IMR-90 (cell line): ENCODE data around the gene FBXO34. TPM values are rescaled to one million over a fixed set of nuclear protein-coding genes. Genes with fewer than 3 reads are reported as not detected.
A peak's percentile ranks its signal among the peaks of the same experiment; 100 is the strongest.

Experiments
- ATAC-seq: fragments of 200-7000 bp; cut with Tn5 transposase; 2 replicates; pipeline ENCODE4 v1.9.1; 2020; ENCODE audit warnings: low read depth, mild to moderate bottlenecking, moderate library complexity
- BruUV-seq: library from RNA; stranded (reverse); fragments of 400-500 nt; replicated peaks from 2 replicates; lab custom pipeline; 2021; lab: Mats Ljungman, UMichigan
- CTCF ChIA-PET: fragments of 300-600 bp; formaldehyde crosslinking; extraction: SDS; loops from one replicate; lab custom pipeline; 2021; ENCODE audit warnings: antibody characterized with exemption; lab: Yijun Ruan, JAX
- POLR2A ChIA-PET: fragments of 300-600 bp; sonication (Branson Sonifier 250); formaldehyde crosslinking; loops from one replicate; lab custom pipeline; 2022; ENCODE audit warnings: antibody characterized with exemption; ENCODE audit not compliant: unreplicated experiment; lab: Charles Lee
- DNase-seq: peaks from one replicate; pipeline ENCODE4 v3.0.0; 2013
- H2AFZ ChIP-seq: replicated peaks from 2 replicates; pipeline ENCODE3; 2013; ENCODE audit warnings: low read length, mild to moderate bottlenecking; ENCODE audit not compliant: poor library complexity
- H2AK5ac ChIP-seq: 2 replicates; pipeline ENCODE4 v1.6.1; 2013; ENCODE audit warnings: low read depth, low read length, inconsistent platforms
- H2AK9ac ChIP-seq: replicated peaks from 2 replicates; pipeline ENCODE3; 2013; ENCODE audit warnings: mild to moderate bottlenecking, low read depth, low read length, moderate library complexity; ENCODE audit not compliant: poor library complexity
- H2BK120ac ChIP-seq: 2 replicates; pipeline ENCODE4 v1.6.1; 2013; ENCODE audit warnings: low read depth, low read length, inconsistent platforms
- H2BK15ac ChIP-seq: 3 replicates; pipeline ENCODE4 v1.6.1; 2013; ENCODE audit warnings: low read depth, low read length, inconsistent platforms
- H2BK20ac ChIP-seq: 2 replicates; pipeline ENCODE4 v1.6.1; 2013; ENCODE audit warnings: low read depth, mild to moderate bottlenecking, inconsistent platforms, low read length, moderate library complexity
- H2BK5ac ChIP-seq: 2 replicates; pipeline ENCODE4 v1.6.1; 2013; ENCODE audit warnings: mild to moderate bottlenecking, low read depth, low read length, inconsistent platforms; ENCODE audit not compliant: poor library complexity, severe bottlenecking
- H3K14ac ChIP-seq: replicated peaks from 2 replicates; pipeline ENCODE4 v1.6.1; 2013; ENCODE audit warnings: low read depth, low read length, inconsistent platforms
- H3K18ac ChIP-seq: 2 replicates; pipeline ENCODE4 v1.6.1; 2013; ENCODE audit warnings: low read depth, low read length, control low read depth
- H3K23ac ChIP-seq: 2 replicates; pipeline ENCODE4 v1.6.1; 2013; ENCODE audit warnings: low read depth, low read length, inconsistent platforms
- H3K27ac ChIP-seq: 2 replicates; pipeline ENCODE4 v1.5.1; 2013; ENCODE audit warnings: mild to moderate bottlenecking, control low read depth, low read length; ENCODE audit not compliant: insufficient read depth
- H3K27me3 ChIP-seq: 2 replicates; pipeline ENCODE4 v1.6.1; 2013; ENCODE audit warnings: low read length; ENCODE audit not compliant: control insufficient read depth, insufficient read depth
- H3K36me3 ChIP-seq: 2 replicates; pipeline ENCODE4 v1.6.1; 2013; ENCODE audit warnings: low read length, mixed read lengths; ENCODE audit not compliant: control insufficient read depth, insufficient read depth
- H3K4ac ChIP-seq: 2 replicates; pipeline ENCODE4 v1.6.1; 2013; ENCODE audit warnings: low read depth, low read length, inconsistent platforms
- H3K4me1 ChIP-seq: 2 replicates; pipeline ENCODE4 v1.6.1; 2013; ENCODE audit warnings: low read length, mixed read lengths; ENCODE audit not compliant: control insufficient read depth, insufficient read depth
- H3K4me2 ChIP-seq: 2 replicates; pipeline ENCODE4 v1.6.1; 2013; ENCODE audit warnings: low read depth, mild to moderate bottlenecking, control low read depth, low read length, moderate library complexity
- H3K4me3 ChIP-seq: 2 replicates; pipeline ENCODE4 v1.5.1; 2013; ENCODE audit warnings: low read depth, mild to moderate bottlenecking, control low read depth, low read length, moderate library complexity; ENCODE audit not compliant: insufficient read depth
- H3K56ac ChIP-seq: 2 replicates; pipeline ENCODE4 v1.6.1; 2013; ENCODE audit warnings: low read length, inconsistent platforms; ENCODE audit not compliant: insufficient read depth; ENCODE audit errors: extremely low read depth
- H3K79me1 ChIP-seq, 2 experiments: 2 replicates each; pipeline ENCODE4 v1.6.1; 2013; ENCODE audit warnings: low read length in 2 of 2, inconsistent platforms in 1 of 2, low read depth in 1 of 2
- H3K9ac ChIP-seq: 2 replicates; pipeline ENCODE4 v1.6.1; 2013; ENCODE audit warnings: low read depth, low read length, control low read depth
- H3K9me1 ChIP-seq: 2 replicates; pipeline ENCODE4 v1.6.1; 2013; ENCODE audit warnings: low read length, inconsistent platforms; ENCODE audit not compliant: insufficient read depth
- H3K9me3 ChIP-seq: 2 replicates; pipeline ENCODE4 v1.6.1; 2013; ENCODE audit warnings: low read length; ENCODE audit not compliant: control insufficient read depth, insufficient read depth
- H4K20me1 ChIP-seq: 2 replicates; pipeline ENCODE4 v1.6.1; 2013; ENCODE audit warnings: low read length, inconsistent platforms; ENCODE audit not compliant: insufficient read depth
- H4K5ac ChIP-seq: 2 replicates; pipeline ENCODE4 v1.6.1; 2013; ENCODE audit warnings: mild to moderate bottlenecking, low read depth, low read length, control low read depth
- H4K8ac ChIP-seq, 2 experiments: 2 replicates each; pipeline ENCODE4 v1.6.1; 2013; ENCODE audit warnings: low read depth in 2 of 2, low read length in 2 of 2, control low read depth in 1 of 2, inconsistent platforms in 1 of 2
- H4K91ac ChIP-seq: 2 replicates; pipeline ENCODE4 v1.6.1; 2013; ENCODE audit warnings: low read depth, low read length, inconsistent platforms; ENCODE audit not compliant: insufficient read depth
- CEBPB ChIP-seq: IDR thresholded peaks from 2 replicates; pipeline ENCODE4 v1.6.1; 2012; ENCODE audit warnings: low read depth, low read length, improper control_type of control experiment
- CHD1 ChIP-seq: IDR thresholded peaks from 2 replicates; pipeline ENCODE4 v1.6.1; 2012; ENCODE audit warnings: low read depth, low read length, improper control_type of control experiment
- FOS ChIP-seq: fragments of 150-350 bp; IDR thresholded peaks from 2 replicates; pipeline ENCODE4 v1.6.1; 2016; ENCODE audit warnings: low read depth, low read length
- POLR2A ChIP-seq: IDR thresholded peaks from 2 replicates; pipeline ENCODE4 v1.6.1; 2012; ENCODE audit warnings: mild to moderate bottlenecking, low read depth, low read length
- WGBS, 2 experiments: methylation state at CpG; one replicate each; pipeline versions ENCODE4 v1.1.5 to v1.1.7; 2013; ENCODE audit warnings: missing lambda C conversion rate in 2 of 2; ENCODE audit not compliant: insufficient read length in 1 of 2; ENCODE audit errors: extremely low coverage in 2 of 2; 5-methylcytosine and 5-hydroxymethylcytosine counted together
- dilution Hi-C: fragments of 300-500 bp; cut with HindIII; formaldehyde crosslinking; loops from one replicate; pipeline ENCODE4 v1.14.3; 2018; ENCODE audit warnings: low sequenced_read_pairs; ENCODE audit not compliant: unreplicated experiment
- in situ Hi-C: fragments of 300-500 bp; cut with MboI; formaldehyde crosslinking; loops from 3 replicates; pipeline ENCODE4 v1.14.3; 2019; ENCODE audit warnings: low sequenced_read_pairs, inconsistent platforms, mixed read lengths
- intact Hi-C: fragments of 100-400 bp; cut with micrococcal nuclease; formaldehyde crosslinking; loops from 2 replicates; pipeline ENCODE4 v1.10.0; 2022
- polyA plus RNA-seq, 3 experiments: library from polyadenylated mRNA; depleted of rRNA; stranded (reverse); fragments of >200 nt; gene quantifications; 2 replicates each; pipeline ENCODE4 v1.2.3, GENCODE V29; 2012; ENCODE audit warnings: low replicate concordance in 1 of 3
- total RNA-seq: library from RNA; depleted of rRNA; stranded (reverse); fragments of >200 nt; gene quantifications from 2 replicates; pipeline ENCODE4 v1.2.3, GENCODE V29; 2012

FBXO34 gene
- total and polyA plus RNA-seq, 2 of the 4 experiments (the other 2 are of a cell fraction), result 15.4 to 35.1 TPM

DNA sequence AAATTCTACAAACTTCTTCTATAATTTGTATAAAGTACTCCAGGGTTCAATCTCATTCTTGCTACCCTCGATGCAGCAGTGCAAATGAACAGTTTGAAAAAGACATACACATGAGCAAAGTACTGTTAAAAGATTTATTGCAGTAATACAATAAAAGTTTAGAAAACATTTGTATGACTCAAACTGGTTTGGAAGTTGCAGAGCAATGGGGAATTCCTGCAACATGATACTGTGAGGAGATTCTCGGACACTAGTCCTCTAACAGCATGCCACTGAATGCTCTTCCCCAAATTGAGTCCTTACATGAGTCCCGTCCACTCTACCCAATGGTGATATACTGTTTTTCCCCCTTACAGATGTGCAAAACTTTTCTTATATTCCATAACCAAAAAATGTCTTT, 95.0 kb downstream of the FBXO34 start:
- Histone ChIP-seq H4K5ac (no peak overlapping the region), H2AK9ac (no peak overlapping the region), H2BK20ac (no peak overlapping the region), H2BK5ac (peak overlapping the region; percentile 66), H3K23ac (no peak overlapping the region), H3K4ac (no peak overlapping the region), H2BK15ac (no peak overlapping the region), H3K9ac (no peak overlapping the region), H4K91ac (no peak overlapping the region), H3K56ac (no peak overlapping the region), H3K27me3 (no peaks in the 10 kb centered on the region), H2AFZ (no peak overlapping the region), H3K9me1 (peaks cover 10% of the 10 kb centered on the region), H3K4me1 (peaks cover 12% of the 10 kb centered on the region), H2BK120ac (no peak overlapping the region; the same call in 1 of the 2 replicates), H3K79me1 (peaks cover 0 to 13% of the 10 kb centered on the region in 2 experiments; a peak in 2 of 4 replicates), H3K4me3 (no peak overlapping the region), H3K27ac (no peak overlapping the region), H3K4me2 (peak overlapping the region; percentile 33; the same call in 1 of the 2 replicates), H4K8ac (no peak overlapping the region), H2AK5ac (no peak overlapping the region), H3K18ac (no peak overlapping the region), H3K9me3 (no peaks in the 10 kb centered on the region), H4K20me1 (no peaks in the 10 kb centered on the region; the same call in 1 of the 2 replicates), H3K36me3 (peaks cover 12% of the 10 kb centered on the region; the same call in 1 of the 2 replicates), H3K14ac (no peak overlapping the region)
- ChIA-PET CTCF (interaction anchor here (0.6 to 0.7 kb wide), 2 partner anchors 12 to 37 kb away, joined by 3 read pairs; no protein-coding TSS in a partner anchor), POLR2A (no interaction called here)
- in situ Hi-C loops, result no loop called here
- no TSS peak for BruUV-seq
- dilution Hi-C loops, result no loop called here
- WGBS, 2 experiments, result 0% methylated on average over 1 of the region's 3 CpGs; no CpG with 5 or more reads in 1 of the 2 experiments
- intact Hi-C loops, result no loop called here
- peak; percentile 85 for DNase-seq
- peak; percentile 92 for ATAC-seq
- peak; percentile 69 for TF ChIP-seq CEBPB
- peak; percentile 19; the same call in 1 of the 2 replicates for TF ChIP-seq FOS
- no peak for TF ChIP-seq CHD1
- no peak for TF ChIP-seq POLR2A
